Measurements from ENCODE around the gene RPS5. TPM values are rescaled to one million over a fixed set of nuclear protein-coding genes. Genes with fewer than 3 reads are reported as not detected.
"Not testable (repeated sequence)": the region's sequence is repeated elsewhere in the genome, so short reads cannot be mapped to it uniquely, and the experiment has no call there.

RPS5 gene
- total and polyA plus RNA-seq, 4 donors, result 927 to 1,802 (median 1,090) TPM

DNA sequence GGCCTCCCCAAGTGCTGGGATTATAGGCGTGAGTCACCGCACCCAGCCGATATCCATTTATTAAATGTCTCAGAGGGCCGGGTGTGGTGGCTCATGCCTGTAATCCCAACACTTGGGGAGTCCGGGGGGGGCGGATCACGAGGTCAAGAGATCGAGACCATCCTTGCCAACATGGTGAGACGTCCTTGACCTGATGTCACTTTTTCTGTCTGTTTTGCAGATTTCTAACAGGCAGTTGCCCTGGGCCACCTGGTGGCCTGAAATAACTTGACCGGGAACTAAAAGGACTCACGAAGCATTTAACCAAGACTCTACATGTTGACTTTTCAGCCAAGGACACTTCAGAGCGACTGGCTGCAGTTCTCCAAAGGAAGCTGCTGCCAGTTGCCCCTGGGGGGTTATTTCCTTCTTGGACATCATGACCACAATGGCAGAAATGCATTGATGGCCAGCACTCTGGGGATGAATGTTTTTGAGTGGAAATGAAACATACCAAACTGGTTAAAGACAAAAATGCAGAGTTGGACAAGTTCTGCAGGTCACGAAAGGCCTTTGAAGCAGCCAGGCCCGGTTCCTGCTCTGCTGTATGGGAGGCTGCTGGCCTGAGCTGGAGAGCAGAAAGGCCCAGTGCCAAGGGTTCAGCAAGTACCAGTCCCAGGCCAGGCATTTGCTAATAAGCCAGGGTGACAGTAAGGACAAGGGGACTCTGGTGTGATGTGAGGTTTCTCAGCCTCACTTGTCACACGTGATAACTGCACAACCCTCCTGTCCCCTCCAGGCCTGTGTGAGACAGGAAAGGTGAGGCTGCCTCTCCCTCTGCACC, 14.5 kb upstream of the RPS5 start:
- 59 to 78% methylated on average over 15 of the region's 15 CpGs for WGBS, 2 donors
- peak overlapping the region in 1 of 2 donors; percentile 2 for H3K27ac ChIP-seq (ENCODE audit: low read depth in 1 of 2, low read length in 1 of 2)

DNA sequence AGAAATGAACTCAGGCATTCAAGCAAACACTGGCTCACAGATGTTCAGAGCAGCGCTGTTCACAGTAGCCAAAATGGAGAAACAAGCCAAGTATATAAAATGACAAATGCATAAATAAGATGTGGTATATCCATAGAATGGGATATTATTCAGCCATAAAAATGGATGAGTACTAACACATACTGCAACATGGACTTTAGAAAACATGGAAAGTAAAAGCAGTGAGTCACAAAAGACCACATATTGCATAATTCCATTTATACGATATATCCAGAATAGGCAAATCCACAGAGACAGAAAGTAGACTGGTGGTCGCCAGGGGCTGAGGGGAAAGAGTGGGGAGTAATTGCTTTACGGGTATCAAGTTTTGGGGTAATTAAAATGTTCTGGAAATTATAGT, 12.9 kb upstream of the RPS5 start:
- no peak overlapping the region for H3K27ac ChIP-seq (ENCODE audit: low read depth in 1 of 2, low read length in 1 of 2)
- ATAC-seq (ENCODE audit: insufficient read depth, low FRiP score) (no peak), DNase-seq (no peak)
- 73 to 81% methylated on average over 4 of the region's 4 CpGs for WGBS, 2 donors
- no peak overlapping the region for H3K4me3 ChIP-seq
- TF ChIP-seq, protein P1, sequence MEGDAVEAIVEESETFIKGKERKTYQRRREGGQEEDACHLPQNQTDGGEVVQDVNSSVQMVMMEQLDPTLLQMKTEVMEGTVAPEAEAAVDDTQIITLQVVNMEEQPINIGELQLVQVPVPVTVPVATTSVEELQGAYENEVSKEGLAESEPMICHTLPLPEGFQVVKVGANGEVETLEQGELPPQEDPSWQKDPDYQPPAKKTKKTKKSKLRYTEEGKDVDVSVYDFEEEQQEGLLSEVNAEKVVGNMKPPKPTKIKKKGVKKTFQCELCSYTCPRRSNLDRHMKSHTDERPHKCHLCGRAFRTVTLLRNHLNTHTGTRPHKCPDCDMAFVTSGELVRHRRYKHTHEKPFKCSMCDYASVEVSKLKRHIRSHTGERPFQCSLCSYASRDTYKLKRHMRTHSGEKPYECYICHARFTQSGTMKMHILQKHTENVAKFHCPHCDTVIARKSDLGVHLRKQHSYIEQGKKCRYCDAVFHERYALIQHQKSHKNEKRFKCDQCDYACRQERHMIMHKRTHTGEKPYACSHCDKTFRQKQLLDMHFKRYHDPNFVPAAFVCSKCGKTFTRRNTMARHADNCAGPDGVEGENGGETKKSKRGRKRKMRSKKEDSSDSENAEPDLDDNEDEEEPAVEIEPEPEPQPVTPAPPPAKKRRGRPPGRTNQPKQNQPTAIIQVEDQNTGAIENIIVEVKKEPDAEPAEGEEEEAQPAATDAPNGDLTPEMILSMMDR (IDR thresholded peaks at IDR 0.05; ENCODE audit: control extremely low read depth, extremely low read depth), result no peak
- H3K9me3 ChIP-seq (ENCODE audit: control insufficient read depth in 4 of 4, insufficient read depth in 3 of 4, low read length in 3 of 4), result peaks cover 0 to 2% (median 0%) of the 10 kb centered on the region in 4 donors
- H3K4me1 ChIP-seq (ENCODE audit: control insufficient read depth in 5 of 5, insufficient read depth in 5 of 5, low read length in 5 of 5), result peaks cover 0 to 7% (median 0%) of the 10 kb centered on the region in 5 donors
- H3K36me3 ChIP-seq (ENCODE audit: control insufficient read depth in 4 of 4, insufficient read depth in 4 of 4, low read length in 4 of 4), result peaks cover 0 to 3% (median 0%) of the 10 kb centered on the region in 4 donors
- H3K9ac ChIP-seq (ENCODE audit: insufficient read depth in 1 of 2, low read length in 2 of 2), result no peak overlapping the region
- H3K27me3 ChIP-seq (ENCODE audit: control insufficient read depth in 3 of 3, insufficient read depth in 3 of 3, low read length in 2 of 3), result no peaks in the 10 kb centered on the region

More for the DNA sequence above, 14.5 kb upstream of the RPS5 start:
- H3K36me3 ChIP-seq (ENCODE audit: control insufficient read depth in 4 of 4, insufficient read depth in 4 of 4, low read length in 4 of 4), result peaks cover 0 to 5% (median 0%) of the 10 kb centered on the region in 4 donors
- peaks cover 0 to 7% (median 0%) of the 10 kb centered on the region in 5 donors for H3K4me1 ChIP-seq (ENCODE audit: control insufficient read depth in 5 of 5, insufficient read depth in 5 of 5, low read length in 5 of 5)
- no peaks in the 10 kb centered on the region for H3K27me3 ChIP-seq (ENCODE audit: control insufficient read depth in 3 of 3, insufficient read depth in 3 of 3, low read length in 2 of 3)
- ATAC-seq (ENCODE audit: insufficient read depth, low FRiP score) (peak; percentile 65), DNase-seq (no peak)
- no peak overlapping the region for H3K4me3 ChIP-seq
- no peak overlapping the region for H3K9ac ChIP-seq (ENCODE audit: insufficient read depth in 1 of 2, low read length in 2 of 2)
- TF ChIP-seq, protein P1 (IDR thresholded peaks at IDR 0.05; ENCODE audit: control extremely low read depth, extremely low read depth), result no peak
- H3K9me3 ChIP-seq (ENCODE audit: control insufficient read depth in 4 of 4, insufficient read depth in 3 of 4, low read length in 3 of 4), result peaks cover 0 to 2% (median 0%) of the 10 kb centered on the region in 4 donors

DNA sequence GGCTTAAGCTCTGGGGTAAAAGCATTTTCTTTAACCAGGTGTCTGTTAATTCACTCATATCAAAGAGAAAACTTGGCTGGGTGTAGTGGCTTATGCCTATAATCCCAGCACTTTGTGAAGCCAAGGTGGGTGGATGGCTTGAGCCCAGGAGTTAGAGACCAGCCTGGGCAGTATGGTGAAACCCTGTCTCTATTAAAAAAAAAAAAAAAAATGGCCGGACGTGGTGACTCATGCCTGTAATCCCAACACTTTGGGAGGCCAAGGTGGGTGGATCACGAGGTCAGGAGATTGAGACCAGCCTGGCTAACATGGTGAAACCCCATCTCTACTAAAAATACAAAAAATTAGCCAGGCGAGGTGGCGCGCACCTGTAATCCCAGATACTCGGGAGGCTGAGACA, 10.3 kb upstream of the RPS5 start:
- peaks cover 0 to 17% (median 8%) of the 10 kb centered on the region in 5 donors for H3K4me1 ChIP-seq (ENCODE audit: control insufficient read depth in 5 of 5, insufficient read depth in 5 of 5, low read length in 5 of 5)
- WGBS, 2 donors, result 86 to 88% methylated on average over 7 of the region's 7 CpGs
- not testable (repeated sequence) for H3K9me3 ChIP-seq (ENCODE audit: control insufficient read depth in 4 of 4, insufficient read depth in 3 of 4, low read length in 3 of 4); H3K9ac ChIP-seq (ENCODE audit: insufficient read depth in 1 of 2, low read length in 2 of 2); DNase-seq; H3K4me3 ChIP-seq; H3K27me3 ChIP-seq (ENCODE audit: control insufficient read depth in 3 of 3, insufficient read depth in 3 of 3, low read length in 2 of 3); H3K27ac ChIP-seq (ENCODE audit: low read depth in 1 of 2, low read length in 1 of 2); H3K36me3 ChIP-seq (ENCODE audit: control insufficient read depth in 4 of 4, insufficient read depth in 4 of 4, low read length in 4 of 4); ATAC-seq (ENCODE audit: insufficient read depth, low FRiP score)

DNA sequence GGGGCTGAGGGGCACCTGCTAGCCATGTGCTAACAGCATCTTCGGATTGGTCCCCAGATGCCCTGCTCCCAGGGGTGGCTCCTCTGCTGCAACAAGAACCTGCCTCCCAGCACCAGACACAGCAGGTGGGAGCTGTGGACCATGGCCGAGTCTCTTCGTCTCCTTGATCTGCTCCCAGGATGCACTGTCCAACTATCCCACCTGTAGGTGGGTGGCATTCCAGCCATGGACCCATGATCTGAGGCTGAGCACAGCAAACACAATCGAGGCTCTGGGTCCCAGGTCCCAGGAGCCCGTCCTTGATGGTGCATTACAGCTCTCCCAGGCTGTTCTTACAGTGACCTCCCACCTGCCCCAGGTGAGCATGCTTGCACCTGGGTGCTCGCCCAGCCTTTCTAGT, 7.8 kb upstream of the RPS5 start:
- H3K4me3 ChIP-seq, result no peak overlapping the region
- no peaks in the 10 kb centered on the region for H3K9me3 ChIP-seq (ENCODE audit: control insufficient read depth in 4 of 4, insufficient read depth in 3 of 4, low read length in 3 of 4)
- DNase-seq (no peak), ATAC-seq (ENCODE audit: insufficient read depth, low FRiP score) (no peak)
- no peak overlapping the region for H3K27ac ChIP-seq (ENCODE audit: low read depth in 1 of 2, low read length in 1 of 2)
- no peaks in the 10 kb centered on the region for H3K36me3 ChIP-seq (ENCODE audit: control insufficient read depth in 4 of 4, insufficient read depth in 4 of 4, low read length in 4 of 4)
- H3K27me3 ChIP-seq (ENCODE audit: control insufficient read depth in 3 of 3, insufficient read depth in 3 of 3, low read length in 2 of 3), result no peaks in the 10 kb centered on the region
- peaks cover 0 to 20% (median 8%) of the 10 kb centered on the region in 5 donors for H3K4me1 ChIP-seq (ENCODE audit: control insufficient read depth in 5 of 5, insufficient read depth in 5 of 5, low read length in 5 of 5)
- WGBS, 2 donors, result 94% methylated on average over 6 of the region's 6 CpGs
- TF ChIP-seq, protein P1 (IDR thresholded peaks at IDR 0.05; ENCODE audit: control extremely low read depth, extremely low read depth), result no peak
- H3K9ac ChIP-seq (ENCODE audit: insufficient read depth in 1 of 2, low read length in 2 of 2), result no peak overlapping the region
